Raji (cell line): ENCODE results near the gene DDX56.

Source experiments
- POLR2A ChIP-seq: IDR thresholded peaks from 2 replicates; pipeline ENCODE4 v1.6.1; 2011; ENCODE audit warnings: low read depth, low read length, control low read depth; ENCODE audit not compliant: insufficient read depth

DDX56 gene

DNA sequence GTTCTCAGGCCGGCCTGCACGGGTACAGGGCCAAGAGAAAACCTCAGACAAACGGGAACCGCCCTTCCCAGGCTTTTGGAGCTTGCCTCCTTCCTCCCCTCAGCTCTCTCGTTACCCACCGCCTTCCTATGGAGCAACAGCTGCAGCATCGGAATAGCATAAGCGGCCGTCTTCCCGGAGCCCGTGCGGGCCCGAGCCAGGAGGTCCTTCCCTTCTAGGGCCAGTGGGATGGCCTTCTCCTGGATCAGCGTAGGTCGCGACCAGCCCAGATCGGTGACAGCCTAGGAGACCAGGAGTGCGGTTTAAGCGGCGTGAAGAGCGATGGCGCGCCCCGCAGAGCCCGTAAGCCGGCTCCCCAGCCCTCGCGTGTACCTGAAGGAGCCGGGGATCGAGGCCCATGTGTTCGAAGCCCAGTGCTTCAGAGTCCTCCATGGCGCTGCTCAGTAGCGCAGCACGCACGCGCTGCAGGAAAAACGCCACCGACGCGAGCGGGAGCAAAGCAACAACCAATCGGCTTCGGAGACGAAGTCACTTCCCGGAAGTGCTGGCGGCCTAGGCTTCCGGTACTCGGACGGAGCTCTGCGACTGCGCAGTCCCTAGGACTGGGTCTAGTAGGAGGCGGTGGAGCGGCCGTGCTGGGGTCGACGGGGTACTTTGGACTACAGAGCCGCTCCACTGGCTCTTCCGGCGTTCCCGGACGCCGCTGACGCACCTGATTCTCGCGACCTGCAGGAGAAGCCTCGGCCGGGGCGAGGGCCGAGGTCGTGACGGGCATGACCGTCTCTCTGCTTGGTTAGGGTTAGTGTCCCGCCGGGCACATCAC, at the start of gene DDX56:
Gene DDX56, minus strand, starts transcription at position 445 of the 823 bp plus-strand sequence. Its CDS starts 13 bp downstream, at position 432.
- TF ChIP-seq POLR2A: peak; percentile 93

DNA sequence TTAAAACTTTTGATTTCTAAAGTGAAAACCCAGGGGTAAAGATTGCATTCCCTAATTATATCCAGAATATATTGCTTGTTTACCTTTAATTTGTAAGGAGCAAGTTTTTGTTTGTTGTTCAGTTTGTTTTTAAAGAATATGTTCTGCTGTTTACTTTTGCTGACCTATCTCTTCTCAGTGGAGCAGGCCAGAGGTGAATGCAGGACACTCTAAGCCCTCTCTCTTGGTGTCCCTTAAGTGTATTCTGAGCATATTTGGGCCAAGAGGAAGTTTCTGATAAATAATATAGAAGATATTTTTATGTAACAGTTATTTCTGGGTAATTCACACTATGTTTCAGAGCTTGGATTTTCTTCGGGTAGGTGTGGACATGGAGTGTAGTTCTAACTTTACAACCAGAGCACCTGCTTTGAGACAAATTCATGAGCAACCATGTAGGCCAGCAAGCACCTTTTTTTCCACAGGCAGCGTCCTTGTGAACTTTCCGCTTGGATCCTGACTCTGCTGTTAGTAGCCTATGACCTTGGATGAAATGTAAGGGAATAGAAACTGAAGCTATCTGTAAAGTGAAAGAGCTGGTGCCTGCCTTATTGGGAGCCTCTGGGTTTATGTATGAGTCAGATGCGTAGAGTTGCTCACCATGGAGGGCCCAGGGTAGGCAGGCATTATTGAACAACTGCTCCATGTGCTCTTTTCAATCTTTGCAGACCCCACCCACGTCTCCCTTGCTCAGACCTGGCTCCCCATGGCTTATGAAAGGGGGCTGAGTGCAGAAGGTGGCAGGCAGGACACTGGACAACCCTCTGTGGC, 48.8 kb upstream of the DDX56 start:
- no peak for TF ChIP-seq POLR2A

DNA sequence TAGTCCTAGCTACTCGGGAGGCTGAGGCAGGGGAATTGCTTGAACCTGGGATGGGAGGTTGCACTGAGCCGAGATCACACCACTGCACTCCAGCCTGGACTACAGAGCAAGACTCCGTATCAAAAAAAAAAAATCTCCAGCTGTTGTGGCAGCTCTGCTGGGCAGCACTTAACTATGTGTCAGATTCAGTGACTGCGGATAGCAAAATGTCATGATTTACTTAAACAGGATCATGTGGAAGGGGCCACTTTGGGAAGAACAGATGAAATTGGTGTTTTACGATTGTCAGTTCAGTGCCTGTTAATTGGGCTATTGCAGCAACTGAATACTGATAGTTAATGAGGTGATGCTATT, 48.0 kb upstream of the DDX56 start:
- no peak for TF ChIP-seq POLR2A

- TF ChIP-seq POLR2A: no peak
Observed at GRCh38 chr7:44621034-44621749, 47.5 kb upstream of the DDX56 start.

DNA sequence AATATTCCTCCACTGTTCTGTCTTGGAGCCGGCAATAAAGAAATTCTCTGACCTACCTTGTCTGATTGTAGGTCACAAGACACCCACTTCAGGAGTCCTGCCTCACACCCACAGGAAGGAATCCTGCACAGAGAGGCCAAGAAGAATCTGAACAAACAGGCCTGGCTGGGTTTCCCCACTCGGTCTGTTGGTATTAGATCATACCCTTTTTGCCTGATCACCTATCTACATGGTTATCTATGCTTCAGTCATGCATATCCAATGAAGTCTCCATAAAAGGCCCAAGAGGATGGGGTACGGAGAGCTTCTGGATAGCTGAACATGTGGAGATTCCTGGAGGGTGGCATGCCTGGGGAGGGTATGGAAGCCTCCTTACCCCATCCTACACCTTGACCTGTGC, 45.0 kb upstream of the DDX56 start:
- no peak for TF ChIP-seq POLR2A

DNA sequence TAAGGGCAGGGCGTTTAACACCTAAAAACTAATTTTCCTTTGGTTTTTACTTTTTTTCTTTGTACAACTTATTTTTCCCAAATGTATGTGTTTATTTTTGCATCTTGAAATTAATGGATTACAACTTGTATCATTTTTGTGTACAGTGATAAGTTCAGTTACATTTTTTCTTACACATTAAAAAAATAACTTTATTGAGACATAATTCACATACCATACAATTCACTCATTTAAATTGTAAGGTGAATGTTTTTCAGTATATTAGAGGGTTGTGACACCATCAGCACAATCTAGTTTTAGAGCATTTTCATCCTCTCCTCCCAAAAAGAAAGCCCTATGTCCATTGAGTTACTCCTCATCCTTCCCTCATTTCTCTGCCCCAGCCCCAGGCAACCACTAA, 44.3 kb upstream of the DDX56 start:
- no peak for TF ChIP-seq POLR2A

GRCh38 chr7:44617225-44617890, 43.6 kb upstream of the DDX56 start:
- TF ChIP-seq POLR2A: no peak

DNA sequence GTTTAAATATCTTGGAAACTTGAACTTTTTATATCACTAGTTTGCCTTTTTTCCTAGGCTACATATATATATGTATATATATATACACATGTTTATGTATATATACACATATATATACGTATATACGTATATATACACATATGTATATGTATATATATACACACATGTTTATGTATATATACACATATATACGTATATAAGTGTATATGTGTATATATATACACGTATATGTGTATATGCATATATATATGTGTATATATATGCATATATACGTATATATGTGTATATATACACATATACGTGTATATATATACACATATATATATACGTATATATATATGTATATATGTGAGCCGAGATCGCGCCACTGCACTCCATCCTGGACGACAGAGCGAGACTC, 42.8 kb upstream of the DDX56 start:
- no peak for TF ChIP-seq POLR2A

DNA sequence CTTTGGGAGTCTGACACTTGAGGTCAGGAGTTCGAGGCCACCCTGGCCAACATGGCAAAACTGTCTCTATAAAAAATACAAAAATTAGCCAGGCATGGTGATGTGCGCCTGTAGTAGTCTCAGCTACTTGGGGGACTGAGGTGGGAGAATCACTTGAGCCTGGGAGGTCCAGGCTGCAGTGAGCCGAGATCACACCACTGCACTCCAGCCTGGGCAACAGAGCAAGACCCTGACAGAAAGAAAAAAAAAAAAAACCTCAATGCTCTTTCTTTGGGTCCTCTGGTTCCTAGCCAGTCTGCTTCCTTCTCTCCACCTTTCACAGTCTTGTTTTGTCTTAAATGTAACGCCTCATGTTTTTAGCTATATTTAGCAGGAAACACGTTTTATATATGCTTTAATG, 42.1 kb upstream of the DDX56 start:
- no peak for TF ChIP-seq POLR2A

DNA sequence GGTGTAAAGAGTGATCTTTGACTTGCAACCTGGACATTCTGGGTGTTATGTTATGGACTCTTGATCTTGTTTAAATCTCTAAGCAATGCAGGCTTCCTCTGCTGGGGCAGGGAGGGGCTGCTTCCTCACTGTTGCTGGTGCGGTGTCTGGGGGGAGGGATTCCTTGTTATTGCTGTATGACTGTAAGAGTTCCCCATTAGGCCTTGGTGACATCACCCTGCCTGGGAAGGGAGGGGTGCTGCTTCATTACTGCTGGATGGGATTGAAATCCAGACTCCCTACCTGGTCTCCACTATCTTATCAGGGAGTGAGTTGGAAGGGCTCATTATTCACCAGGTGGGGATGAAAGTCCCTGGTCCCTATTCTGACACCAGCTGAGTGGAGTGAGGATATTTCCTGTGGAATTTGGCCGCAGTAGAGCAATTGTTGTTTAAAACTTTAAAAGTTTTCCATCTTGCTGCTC, 41.5 kb upstream of the DDX56 start:
- TF ChIP-seq POLR2A: no peak

- TF ChIP-seq POLR2A: no peak
Observed at GRCh38 chr7:44609829-44610228, 36.1 kb upstream of the DDX56 start.

DNA sequence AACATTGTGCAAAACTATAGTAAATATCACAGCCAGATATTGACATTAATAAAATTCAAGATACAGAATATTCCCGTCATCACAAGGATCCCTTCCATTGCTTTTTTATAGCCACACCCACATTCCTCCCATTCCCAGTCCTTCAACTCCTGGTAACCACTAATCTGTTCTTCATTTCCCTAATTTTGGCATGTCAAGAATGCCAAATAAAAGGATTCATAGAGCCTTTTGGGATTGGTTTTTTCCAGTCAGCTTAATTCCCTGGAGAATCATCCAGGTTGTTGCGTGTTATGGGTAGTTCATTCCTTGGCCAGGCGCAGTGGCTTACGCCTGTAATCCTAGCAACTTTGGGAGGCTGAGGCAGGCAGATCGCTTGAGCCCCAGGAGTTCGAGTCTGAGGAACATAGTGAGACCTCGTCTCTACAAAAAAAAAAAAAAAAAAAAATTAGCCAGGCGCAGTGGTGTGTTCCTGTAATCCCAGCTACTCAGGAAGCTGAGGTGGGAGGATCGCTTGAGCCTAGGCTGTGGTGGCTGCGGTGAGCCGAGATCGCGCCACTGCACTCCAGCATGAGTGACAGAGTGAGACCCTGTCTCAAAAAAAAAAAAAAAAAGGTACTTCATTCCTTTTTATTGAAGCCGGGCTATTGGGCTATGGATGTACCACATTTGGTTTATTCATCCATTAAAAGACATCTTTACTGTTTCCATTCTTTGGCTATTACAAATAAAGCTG, 35.4 kb upstream of the DDX56 start:
- no peak for TF ChIP-seq POLR2A

DNA sequence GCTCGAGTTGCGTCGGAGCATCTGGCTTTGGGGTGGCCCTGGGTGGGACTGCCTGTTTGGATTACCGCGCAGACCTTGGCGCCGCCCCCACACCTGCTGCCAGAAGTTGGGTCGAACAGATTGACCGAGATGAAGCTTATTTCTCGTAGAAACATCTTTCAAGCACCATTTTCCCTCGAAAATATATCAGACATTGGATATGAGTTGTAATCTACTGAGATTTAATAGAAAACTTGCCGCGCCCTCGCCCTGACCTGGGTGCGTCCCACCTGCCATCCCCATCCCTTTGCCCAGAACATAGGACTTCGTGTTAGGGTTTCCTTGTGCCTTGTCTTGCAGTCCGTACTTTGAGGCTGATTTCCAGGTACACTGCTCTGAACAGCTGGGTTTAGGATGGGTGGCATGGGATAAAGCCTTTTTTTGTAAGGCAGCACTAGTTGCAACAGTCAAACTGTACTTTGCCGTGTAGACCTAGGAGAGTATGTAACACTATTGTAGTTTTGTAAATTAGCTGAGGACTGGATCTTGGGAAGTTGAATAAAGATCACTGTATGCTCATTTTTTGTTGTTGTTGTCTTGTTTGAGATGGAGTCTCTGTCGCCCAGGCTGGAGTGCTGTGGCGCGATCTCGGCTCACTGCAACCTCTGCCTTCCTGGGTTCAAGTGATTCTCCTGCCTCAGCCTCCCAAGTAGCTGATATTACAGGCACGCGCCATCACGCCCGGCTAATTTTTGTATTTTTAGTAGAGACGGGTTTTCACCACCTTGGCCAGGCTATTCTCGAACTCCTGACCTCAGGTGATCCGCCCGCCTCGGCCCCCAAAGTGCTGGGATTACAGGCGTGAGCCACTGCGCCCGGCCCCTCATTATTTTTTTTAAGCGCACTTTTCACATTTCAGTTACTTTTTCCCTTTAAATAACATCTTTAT, 33.7 kb upstream of the DDX56 start:
- TF ChIP-seq POLR2A: no peak
